Heart right ventricle (tissue), 16 donors: ENCODE results near the gene LRRC2. TPM values are rescaled to one million over a fixed set of nuclear protein-coding genes. Genes with fewer than 3 reads are reported as not detected.
A peak's percentile ranks its signal among the peaks of the same experiment; 100 is the strongest.

Experiments
- ATAC-seq, 8 donors: fragments of 200-7000 bp; cut with Tn5 transposase; one replicate each; pipeline ENCODE4 v1.9.1; 2020; ENCODE audit warnings: mild to moderate bottlenecking in 8 of 8, moderate library complexity in 8 of 8, moderate number of reproducible peaks in 1 of 8
- DNase-seq, 2 donors: peaks; one replicate each; pipeline ENCODE4 v3.0.0-alpha.2; 2020
- H3K27ac ChIP-seq, 10 donors: fragments of 200-600 bp; sonication (generic) in 2 of 10; one replicate each; pipeline versions ENCODE4 v1.5.0 to v1.8.0; 2020 to 2022; ENCODE audit warnings: mild to moderate bottlenecking in 3 of 10
- H3K27me3 ChIP-seq, 7 donors: fragments of 200-600 bp; one replicate each; pipeline ENCODE4 v1.8.0; 2021 to 2022; ENCODE audit warnings: mild to moderate bottlenecking in 2 of 7
- H3K36me3 ChIP-seq, 9 donors: fragments of 200-600 bp; sonication (generic) in 1 of 9; one replicate each; pipeline versions ENCODE4 v1.5.0 to v1.8.0; 2020 to 2022; ENCODE audit warnings: mild to moderate bottlenecking in 2 of 9
- H3K4me1 ChIP-seq, 9 donors: fragments of 200-600 bp; sonication (generic) in 1 of 9; one replicate each; pipeline versions ENCODE4 v1.5.0 to v1.8.0; 2020 to 2022; ENCODE audit warnings: mild to moderate bottlenecking in 4 of 9
- H3K4me3 ChIP-seq, 10 donors: fragments of 200-600 bp; sonication (generic) in 2 of 10; one replicate each; pipeline versions ENCODE4 v1.5.0 to v1.8.0; 2020 to 2022; ENCODE audit warnings: mild to moderate bottlenecking in 7 of 10, moderate library complexity in 2 of 10
- H3K9me3 ChIP-seq, 11 donors: fragments of 200-600 bp in 10 of 11; sonication (generic) in 2 of 11; one replicate each; pipeline versions ENCODE4 v1.5.0 to v1.8.0; 2013 to 2022; ENCODE audit warnings: mild to moderate bottlenecking in 2 of 11, control low read depth in 1 of 11, moderate library complexity in 1 of 11
- CTCF ChIP-seq, 9 donors: fragments of 200-600 bp; sonication (generic) in 2 of 9; IDR thresholded peaks; one replicate each; pipeline versions ENCODE4 v1.5.0 to v1.8.0; 2021 to 2022; ENCODE audit warnings: antibody characterized with exemption in 9 of 9, mild to moderate bottlenecking in 5 of 9, moderate library complexity in 1 of 9
- WGBS, 2 donors: extraction: QIAGEN DNeasy Blood & Tissue Kit; methylation state at CpG; one replicate each; pipeline ENCODE4 v1.1.7; 2013; ENCODE audit warnings: inconsistent platforms in 1 of 2; 5-methylcytosine and 5-hydroxymethylcytosine counted together
- intact Hi-C, 10 donors: fragments of 100-400 bp; cut with DNase I; formaldehyde crosslinking; loops; one replicate each; pipeline versions ENCODE4 v1.11.1 to v1.14.2; 2022
- polyA plus RNA-seq, 2 donors: library from polyadenylated mRNA; stranded (reverse); fragments of 200-250 nt; gene quantifications; one replicate each; pipeline ENCODE4 v1.2.3, GENCODE V29; 2013
- total RNA-seq, 10 donors: library from RNA; stranded (reverse); fragmentation: NEBNext Ultra II Directional in 3 of 10; extraction: Animal tissue kit (Norgen Biotek cat#: 25700) in 3 of 10; gene quantifications; one replicate each; pipeline versions ENCODE4 v1.2.1 to v1.2.4, GENCODE V29; 2021 to 2023
- donor health status: Arrhythmogenic right ventricular cardiomyopathy.
- donor health status: ischemic (EF 13 %, LVEDD 7.1; RV severe dilation, severe dysfunction).
- donor health status: healthy with polysubstance abuse.
- donor health status: DM: no; HTN: yes; CAD: no.
- donor health status: DM: no; HTN: no; CAD: no.
- donor health status: ischemic (EF 25% LVEDD 6.9; RV normal size, moderate dysfunction).
- donor health status: ischemic (EF 25% LVEDD 5.7; RV mildly dilated, moderate dysfunction).
- donor health status: healthy.
- donor health status: DM: yes; HTN: yes; CAD: no.
- donor health status: Ischemic cardiomyopathy.
- donor health status: ischemic (EF 35%, LVEDD 5.7; RV mildly dilated, moderate dysfunction).
- donor health status: nonischemic (EF 11% LVEDD 7.7; RV severe dilation, severe dysfunction).
- donor health status: DM: yes; HTN: yes; CAD: no.
- donor health status: PGD.
- donor health status: ischemic (EF 29% LVEDD 5.4; RV normal size, mild dysfunction).
- donor health status: nonischemic (EF 23%, LVEDD 6.1; RV moderate dilation, normal function).

Gene LRRC2
- total and polyA plus RNA-seq, 12 donors = 10.7 to 163 (median 125) TPM

GRCh38 chr3:46517784-46518181 lies 48.3 kb downstream of the LRRC2 start:
- ATAC-seq = peak in 1 of 8 donors; percentile 65
- peaks cover 0 to 57% (median 4%) of the 10 kb centered on the region in 9 donors for H3K36me3 ChIP-seq
- WGBS, 2 donors = 94 to 95% methylated on average over 2 of the region's 2 CpGs

GRCh38 chr3:46517016-46517783 lies 48.9 kb downstream of the LRRC2 start:
- peaks cover 0 to 55% (median 4%) of the 10 kb centered on the region in 9 donors for H3K36me3 ChIP-seq
- no peak overlapping the region for H3K27ac ChIP-seq
- intact Hi-C loops = no loop called here
- ATAC-seq (no peak), DNase-seq (no peak)
- no peaks in the 10 kb centered on the region for H3K27me3 ChIP-seq
- H3K4me1 ChIP-seq = no peaks in the 10 kb centered on the region
- no peaks in the 10 kb centered on the region for H3K9me3 ChIP-seq
- WGBS, 2 donors = 85 to 89% methylated on average over 7 of the region's 7 CpGs
- TF ChIP-seq CTCF (IDR thresholded peaks at IDR 0.05) = no peak
- no peak overlapping the region for H3K4me3 ChIP-seq

More at GRCh38 chr3:46517784-46518181, 48.3 kb downstream of the LRRC2 start:
- no peak for DNase-seq
- no peaks in the 10 kb centered on the region for H3K27me3 ChIP-seq
- no peak overlapping the region for H3K27ac ChIP-seq
- intact Hi-C loops = no loop called here
- no peaks in the 10 kb centered on the region for H3K9me3 ChIP-seq
- no peak for TF ChIP-seq CTCF (IDR thresholded peaks at IDR 0.05)
- H3K4me1 ChIP-seq = no peaks in the 10 kb centered on the region
- H3K4me3 ChIP-seq = no peak overlapping the region

- ATAC-seq (no peak), DNase-seq (no peak)
- Histone ChIP-seq H3K4me1 (no peaks in the 10 kb centered on the region), H3K36me3 (peaks cover 0 to 48% (median 4%) of the 10 kb centered on the region in 9 donors), H3K27ac (no peak overlapping the region), H3K27me3 (no peaks in the 10 kb centered on the region), H3K4me3 (no peak overlapping the region), H3K9me3 (no peaks in the 10 kb centered on the region)
- intact Hi-C loops = no loop called here
- WGBS, 2 donors = 73 to 82% methylated on average over 4 of the region's 4 CpGs
- no peak for TF ChIP-seq CTCF (IDR thresholded peaks at IDR 0.05)
Observed at GRCh38 chr3:46516521-46516920, 49.6 kb downstream of the LRRC2 start.

- ATAC-seq = no peak
- H3K9me3 ChIP-seq = no peaks in the 10 kb centered on the region
- H3K27ac ChIP-seq = no peak overlapping the region
- no peak for DNase-seq
- intact Hi-C loops = no loop called here
- no peak overlapping the region for H3K4me3 ChIP-seq
- peaks cover 0 to 31% (median 0%) of the 10 kb centered on the region in 9 donors for H3K36me3 ChIP-seq
- WGBS, 2 donors = 80 to 81% methylated on average over 2 of the region's 2 CpGs
- TF ChIP-seq CTCF (IDR thresholded peaks at IDR 0.05) = no peak
- no peaks in the 10 kb centered on the region for H3K27me3 ChIP-seq
- no peaks in the 10 kb centered on the region for H3K4me1 ChIP-seq
Observed at GRCh38 chr3:46512191-46512749, 53.8 kb downstream of the LRRC2 start.
